ENCODE results near the gene CFAP100. TPM values are rescaled to one million over a fixed set of nuclear protein-coding genes. Genes with fewer than 3 reads are reported as not detected.

The CFAP100 gene
- total RNA-seq, 3 donors from 2014 or later, result not detected

Other genes starting within 250 kb of the CFAP100 start
- gene ALDH1L1, start 214.3 kb upstream of the CFAP100 start, total RNA-seq, result under 1 TPM in 2 of 3 donors, not detected in 1; 0.10 to 0.29 TPM
- under 1 TPM; 0.18 to 0.28 (median 0.22) TPM for gene KLF15, start 37.5 kb upstream of the CFAP100 start, total RNA-seq
- 10 to 100 TPM; 24.4 to 25.6 (median 25.6) TPM for gene ZXDC, start 81.0 kb downstream of the CFAP100 start, total RNA-seq
- gene UROC1, start 122.9 kb downstream of the CFAP100 start, total RNA-seq, result not detected
- gene CHST13, start 129.2 kb downstream of the CFAP100 start, total RNA-seq, result not detected
- not detected for gene C3orf22, start 164.0 kb downstream of the CFAP100 start, total RNA-seq

Data from activated T-cell treated with anti-CD3 and anti-CD28 coated beads, Interleukin-2, amount 50 U/mL, for 4 hours (primary cell).